ENCODE measurements around the gene KCTD4.

GRCh38 chr13:45180303-45180702 is 20.5 kb downstream of the KCTD4 start:
- no peak for TF ChIP-seq EZH2 (IDR thresholded peaks at IDR 0.05; ENCODE audit: borderline replicate concordance, low read length)
- no peak for TF ChIP-seq CTCF (conservative IDR thresholded peaks at IDR 0.05 in 1 of 2, IDR thresholded peaks at IDR 0.05 in 1 of 2; ENCODE audit: extremely low read depth in 1 of 2, insufficient read depth in 1 of 2, low read depth in 1 of 2, low read length in 2 of 2)

Measured in mammary epithelial cell (primary cell).